ENCODE results near the gene FIBIN. TPM values are rescaled to one million over a fixed set of nuclear protein-coding genes. Genes with fewer than 3 reads are reported as not detected.

Gene FIBIN
- polyA plus RNA-seq, 1 donor from 2014 or later: not detected

DNA sequence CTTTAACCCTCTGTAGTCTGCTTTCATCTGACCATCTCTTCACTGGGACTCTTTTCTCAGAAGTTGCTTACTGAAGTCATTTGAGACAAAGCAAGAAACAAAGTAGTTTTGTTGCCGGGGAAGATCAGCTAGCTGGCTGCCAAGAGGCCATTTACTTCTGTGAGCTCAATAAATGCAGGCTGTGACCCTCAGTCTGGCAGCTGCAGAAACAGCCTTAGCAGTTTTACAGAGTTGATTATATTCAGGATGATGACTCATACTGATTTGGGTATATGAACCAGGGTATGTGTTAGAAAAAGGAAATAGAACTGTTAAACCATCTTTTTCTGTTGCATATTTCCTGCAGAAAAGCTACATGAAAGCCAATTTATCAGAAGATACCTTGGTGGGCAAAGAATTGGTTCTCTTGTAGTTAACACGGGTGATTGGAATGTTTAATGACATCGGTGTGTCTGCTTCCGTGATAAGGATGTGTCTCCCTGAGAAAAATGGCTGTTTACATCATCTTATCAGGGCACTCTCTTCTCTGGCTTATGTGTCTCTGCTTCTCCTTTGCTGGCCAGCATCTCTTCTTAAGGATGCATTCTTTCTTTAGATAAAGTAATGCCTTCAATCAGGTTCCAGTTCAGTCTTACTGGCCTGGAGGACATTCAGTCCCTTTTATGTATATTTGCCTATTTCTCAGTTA, 18.5 kb downstream of the FIBIN start:
- Histone ChIP-seq H3K27ac (ENCODE audit: low read length) (no peak overlapping the region), H3K79me2 (replicated peaks; ENCODE audit: insufficient read depth, low read length) (no peaks in the 10 kb centered on the region), H2AFZ (ENCODE audit: low read depth, low read length) (no peak overlapping the region), H3K9me3 (ENCODE audit: low read length) (no peaks in the 10 kb centered on the region), H3K36me3 (ENCODE audit: insufficient read depth, low read length) (no peaks in the 10 kb centered on the region), H4K20me1 (ENCODE audit: insufficient read depth) (no peaks in the 10 kb centered on the region), H3F3A (ENCODE audit: insufficient read depth, low read length, poor library complexity, severe bottlenecking) (no peaks in the 10 kb centered on the region), H3K9ac (ENCODE audit: low read length) (no peak overlapping the region), H3K4me2 (ENCODE audit: low read length) (no peak overlapping the region), H3K9me2 (ENCODE audit: insufficient read depth, low read length) (no peaks in the 10 kb centered on the region), H3K4me3 (ENCODE audit: low read length) (no peak overlapping the region), H3K27me3 (ENCODE audit: insufficient read depth, low read depth, low read length) (no peaks in the 10 kb centered on the region)
- no peak for TF ChIP-seq EZH2 (IDR thresholded peaks at IDR 0.05; ENCODE audit: borderline replicate concordance, insufficient read depth, low read length, poor library complexity, severe bottlenecking)
- no peak for TF ChIP-seq RAD21 (conservative IDR thresholded peaks at IDR 0.05)
- no peak for TF ChIP-seq SMC3 (conservative IDR thresholded peaks at IDR 0.05; ENCODE audit: poor library complexity)
- no peak for TF ChIP-seq CTCF (IDR thresholded peaks at IDR 0.05; ENCODE audit: poor library complexity, severe bottlenecking)
- TF ChIP-seq EP300 (conservative IDR thresholded peaks at IDR 0.05; ENCODE audit: poor library complexity, severe bottlenecking): no peak
- no peak for TF ChIP-seq MXI1 (conservative IDR thresholded peaks at IDR 0.05; ENCODE audit: poor library complexity, severe bottlenecking)
- no peak for TF ChIP-seq POLR2AphosphoS5 (IDR thresholded peaks at IDR 0.05)
- no peak for TF ChIP-seq REST (IDR thresholded peaks at IDR 0.05; ENCODE audit: borderline replicate concordance)
- TF ChIP-seq TAF1 (IDR thresholded peaks at IDR 0.05; ENCODE audit: low read depth): no peak

DNA sequence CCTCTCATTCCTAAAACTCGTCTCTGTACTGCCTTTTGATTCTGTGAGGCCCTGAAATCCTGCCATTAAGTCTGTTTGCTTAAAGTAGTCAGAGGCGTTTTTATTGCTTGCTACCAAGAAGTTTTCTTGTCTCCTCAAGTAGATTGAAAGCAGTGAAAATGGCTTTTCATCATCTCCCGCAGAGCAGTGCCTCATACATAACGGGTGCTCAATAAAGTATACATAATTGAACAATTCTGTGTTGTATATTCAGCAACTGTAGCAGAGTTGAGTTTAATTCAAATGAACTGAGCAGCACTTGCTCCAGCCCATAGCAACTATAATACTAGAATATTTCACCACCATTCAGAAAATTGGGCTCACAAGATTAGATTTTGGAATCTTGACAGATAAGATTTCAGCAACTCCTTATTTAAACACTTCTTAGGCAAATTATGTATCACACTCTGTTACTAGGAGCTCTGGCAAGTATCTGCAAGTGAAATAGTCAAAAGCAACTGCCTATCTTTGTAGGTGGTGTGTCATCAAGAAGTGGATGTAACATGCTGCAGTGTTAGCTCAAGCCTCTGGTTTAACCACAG, 20.0 kb downstream of the FIBIN start:
- no peaks in the 10 kb centered on the region for H4K20me1 ChIP-seq (ENCODE audit: insufficient read depth)
- no peak overlapping the region for H3K27ac ChIP-seq (ENCODE audit: low read length)
- H2AFZ ChIP-seq (ENCODE audit: low read depth, low read length): no peak overlapping the region
- no peaks in the 10 kb centered on the region for H3K9me3 ChIP-seq (ENCODE audit: low read length)
- H3F3A ChIP-seq (ENCODE audit: insufficient read depth, low read length, poor library complexity, severe bottlenecking): no peaks in the 10 kb centered on the region
- no peaks in the 10 kb centered on the region for H3K36me3 ChIP-seq (ENCODE audit: insufficient read depth, low read length)
- H3K4me3 ChIP-seq (ENCODE audit: low read length): no peak overlapping the region
- H3K27me3 ChIP-seq (ENCODE audit: insufficient read depth, low read depth, low read length): no peaks in the 10 kb centered on the region
- no peak overlapping the region for H3K4me2 ChIP-seq (ENCODE audit: low read length)
- H3K79me2 ChIP-seq (replicated peaks; ENCODE audit: insufficient read depth, low read length): no peaks in the 10 kb centered on the region
- no peak overlapping the region for H3K9ac ChIP-seq (ENCODE audit: low read length)
- no peaks in the 10 kb centered on the region for H3K9me2 ChIP-seq (ENCODE audit: insufficient read depth, low read length)
- TF ChIP-seq REST (IDR thresholded peaks at IDR 0.05; ENCODE audit: borderline replicate concordance): no peak
- no peak for TF ChIP-seq POLR2AphosphoS5 (IDR thresholded peaks at IDR 0.05)
- no peak for TF ChIP-seq TAF1 (IDR thresholded peaks at IDR 0.05; ENCODE audit: low read depth)
- TF ChIP-seq MXI1 (conservative IDR thresholded peaks at IDR 0.05; ENCODE audit: poor library complexity, severe bottlenecking): no peak
- TF ChIP-seq SMC3 (conservative IDR thresholded peaks at IDR 0.05; ENCODE audit: poor library complexity): no peak
- TF ChIP-seq EZH2 (IDR thresholded peaks at IDR 0.05; ENCODE audit: borderline replicate concordance, insufficient read depth, low read length, poor library complexity, severe bottlenecking): no peak
- no peak for TF ChIP-seq RAD21 (conservative IDR thresholded peaks at IDR 0.05)
- TF ChIP-seq CTCF (IDR thresholded peaks at IDR 0.05; ENCODE audit: poor library complexity, severe bottlenecking): no peak
- no peak for TF ChIP-seq EP300 (conservative IDR thresholded peaks at IDR 0.05; ENCODE audit: poor library complexity, severe bottlenecking)
